LNCAP (cell line): ENCODE data around the gene DALRD3.

Experiments
- TF ChIP-seq, protein P1 (sequence below): fragments of 450-650 bp; IDR thresholded peaks from 2 replicates; pipeline ENCODE4 v1.5.1; 2017; ENCODE audit warnings: mild to moderate bottlenecking

The DALRD3 gene

DNA sequence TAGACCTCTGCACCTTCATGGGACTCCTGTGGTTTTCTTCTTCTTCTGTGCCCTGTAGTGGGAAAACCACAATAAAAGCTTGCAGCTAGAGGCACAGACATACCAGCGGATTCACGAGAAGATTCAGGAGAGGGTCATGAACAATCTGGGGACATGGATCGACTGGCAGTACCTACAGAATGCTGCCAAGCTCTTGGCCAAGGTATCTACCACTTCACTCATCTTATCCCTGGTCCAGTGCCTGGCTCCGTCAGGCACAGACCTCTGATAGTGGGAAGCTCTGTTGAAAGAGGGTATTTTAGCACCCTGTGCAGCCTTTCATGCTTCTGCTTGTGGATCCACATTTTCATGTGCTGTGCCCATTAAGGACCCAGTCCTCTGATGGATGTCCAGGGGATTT is 38.1 kb downstream of the DALRD3 start:
- TF ChIP-seq, protein P1, sequence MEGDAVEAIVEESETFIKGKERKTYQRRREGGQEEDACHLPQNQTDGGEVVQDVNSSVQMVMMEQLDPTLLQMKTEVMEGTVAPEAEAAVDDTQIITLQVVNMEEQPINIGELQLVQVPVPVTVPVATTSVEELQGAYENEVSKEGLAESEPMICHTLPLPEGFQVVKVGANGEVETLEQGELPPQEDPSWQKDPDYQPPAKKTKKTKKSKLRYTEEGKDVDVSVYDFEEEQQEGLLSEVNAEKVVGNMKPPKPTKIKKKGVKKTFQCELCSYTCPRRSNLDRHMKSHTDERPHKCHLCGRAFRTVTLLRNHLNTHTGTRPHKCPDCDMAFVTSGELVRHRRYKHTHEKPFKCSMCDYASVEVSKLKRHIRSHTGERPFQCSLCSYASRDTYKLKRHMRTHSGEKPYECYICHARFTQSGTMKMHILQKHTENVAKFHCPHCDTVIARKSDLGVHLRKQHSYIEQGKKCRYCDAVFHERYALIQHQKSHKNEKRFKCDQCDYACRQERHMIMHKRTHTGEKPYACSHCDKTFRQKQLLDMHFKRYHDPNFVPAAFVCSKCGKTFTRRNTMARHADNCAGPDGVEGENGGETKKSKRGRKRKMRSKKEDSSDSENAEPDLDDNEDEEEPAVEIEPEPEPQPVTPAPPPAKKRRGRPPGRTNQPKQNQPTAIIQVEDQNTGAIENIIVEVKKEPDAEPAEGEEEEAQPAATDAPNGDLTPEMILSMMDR, result no peak

DNA sequence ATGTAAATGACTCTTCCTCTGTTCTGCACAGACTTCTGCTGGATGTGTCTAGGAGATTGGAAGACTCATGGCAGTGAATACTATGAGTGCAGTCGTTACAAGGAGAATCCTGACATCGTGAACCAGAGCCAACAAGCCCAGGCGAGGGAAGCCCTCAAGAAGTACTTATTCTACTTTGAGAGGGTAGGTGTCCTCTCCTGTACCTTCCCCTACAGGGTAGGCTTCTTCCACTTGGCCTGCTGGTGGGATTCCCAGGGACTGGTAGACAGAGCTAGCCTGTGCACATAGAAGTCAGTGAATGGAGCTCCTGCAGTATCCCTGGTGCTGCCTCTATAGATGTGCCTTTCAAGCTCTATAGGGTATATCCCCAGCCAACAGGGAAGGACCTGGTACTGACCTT is 38.9 kb downstream of the DALRD3 start:
- TF ChIP-seq, protein P1, result no peak

DNA sequence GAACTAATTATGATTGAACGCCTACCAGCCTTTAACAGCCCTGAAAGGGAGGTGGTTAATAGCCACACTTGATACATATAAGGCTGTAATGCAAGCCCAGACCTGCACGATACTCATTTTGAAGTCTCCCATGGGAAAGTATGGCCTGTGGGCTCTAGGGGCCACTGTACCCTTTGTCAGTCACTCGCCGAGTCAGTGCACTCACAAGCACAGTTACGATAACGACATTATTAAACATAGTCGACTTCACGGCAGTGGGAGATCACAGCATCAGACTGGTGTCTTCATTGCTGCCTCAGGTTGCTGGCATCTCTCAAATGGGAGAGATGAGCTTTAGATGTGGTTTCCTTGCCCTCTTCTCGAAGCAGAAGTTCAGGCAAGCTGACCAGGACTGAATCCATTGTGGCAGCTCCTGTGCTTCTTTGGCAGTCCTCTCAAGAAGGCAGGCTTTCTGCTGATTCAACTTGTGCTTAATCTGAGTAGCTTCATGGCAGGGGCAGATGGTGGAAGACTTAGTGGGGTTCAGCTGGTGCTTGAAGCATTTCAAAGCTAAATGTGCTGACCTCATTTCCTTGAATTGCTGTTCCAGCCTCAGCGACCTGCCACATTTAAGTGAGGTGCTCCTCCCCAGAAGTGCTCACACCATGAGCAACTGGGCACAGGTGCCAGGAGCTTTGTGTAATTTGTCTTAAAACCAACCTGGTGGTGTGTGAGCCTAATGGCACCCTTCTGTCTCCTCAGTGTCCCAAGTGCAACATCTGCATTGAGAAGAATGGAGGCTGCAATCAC is 44.1 kb downstream of the DALRD3 start:
- TF ChIP-seq, protein P1, result no peak

DNA sequence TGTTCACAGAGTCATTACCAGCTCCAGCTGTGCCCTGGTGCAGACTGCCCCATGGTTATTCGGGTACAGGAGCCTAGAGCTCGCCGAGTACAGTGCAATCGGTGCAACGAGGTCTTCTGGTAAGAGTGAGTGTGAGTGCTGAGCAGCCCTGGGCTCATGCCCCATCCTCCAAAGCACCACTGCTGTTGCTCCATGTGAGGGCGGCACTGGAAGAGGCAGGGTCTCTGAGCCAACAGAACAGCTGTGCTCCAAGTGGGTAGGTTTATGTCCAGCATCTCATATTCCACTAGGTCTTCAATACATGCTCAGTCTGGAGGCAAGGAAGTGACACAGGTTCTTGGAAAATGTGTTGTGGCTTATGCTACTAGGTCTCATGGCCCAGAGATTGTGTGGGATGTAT is 47.8 kb downstream of the DALRD3 start:
- TF ChIP-seq, protein P1, result no peak

DNA sequence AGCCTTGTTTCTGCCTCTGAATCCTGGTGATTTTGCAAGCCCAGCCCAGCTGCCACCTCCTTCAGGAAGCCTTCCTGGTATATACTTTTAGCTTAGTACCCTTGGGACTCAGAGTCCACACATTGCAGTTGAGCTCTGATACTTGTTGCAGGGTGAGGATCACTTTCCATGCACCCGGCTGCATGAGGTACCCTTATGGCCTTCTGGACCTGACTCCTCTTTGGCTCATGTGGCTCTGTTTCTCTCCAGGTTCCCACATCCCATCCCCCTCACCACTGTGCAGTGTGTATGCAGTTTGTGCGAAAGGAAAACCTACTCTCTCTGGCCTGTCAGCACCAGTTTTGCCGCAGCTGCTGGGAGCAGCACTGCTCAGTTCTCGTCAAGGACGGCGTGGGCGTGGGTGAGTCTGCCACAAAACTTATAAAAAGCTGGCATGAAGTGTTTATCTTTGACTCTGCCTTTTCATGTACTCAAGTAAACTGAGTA is 51.5 kb downstream of the DALRD3 start:
- TF ChIP-seq, protein P1, result no peak

DNA sequence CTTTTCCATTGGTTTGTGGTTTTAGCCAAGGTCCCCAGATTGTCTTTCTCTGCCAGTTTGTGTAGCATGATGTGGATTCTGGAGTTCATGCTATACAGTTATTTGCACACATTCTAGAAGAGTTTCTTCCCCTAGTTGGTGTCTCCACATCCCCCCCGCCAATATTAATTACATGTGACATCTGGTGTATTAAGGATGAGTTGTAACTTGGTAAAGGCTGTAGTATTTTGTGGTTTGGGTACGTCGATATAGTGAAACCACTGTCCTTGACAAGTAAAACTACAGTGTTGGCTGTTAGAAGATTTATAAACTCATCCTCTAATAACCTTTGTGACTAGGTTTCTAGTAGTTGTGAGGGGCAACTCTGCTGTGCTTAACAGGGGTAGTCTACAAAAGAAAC is 52.0 kb downstream of the DALRD3 start:
- TF ChIP-seq, protein P1, result no peak
